Hematopoietic multipotent progenitor cell treated with erythropoietin and hydrocortisone succinate and interleukin-3 and kit ligand, for 4 days (in vitro differentiated cells): ENCODE measurements around the gene MCCD1.
A peak's percentile ranks its signal among the peaks of the same experiment; 100 is the strongest.

Source experiments
- DNase-seq: peaks from one replicate; pipeline ENCODE4 v3.0.0-alpha.2; 2015

The MCCD1 gene

DNA sequence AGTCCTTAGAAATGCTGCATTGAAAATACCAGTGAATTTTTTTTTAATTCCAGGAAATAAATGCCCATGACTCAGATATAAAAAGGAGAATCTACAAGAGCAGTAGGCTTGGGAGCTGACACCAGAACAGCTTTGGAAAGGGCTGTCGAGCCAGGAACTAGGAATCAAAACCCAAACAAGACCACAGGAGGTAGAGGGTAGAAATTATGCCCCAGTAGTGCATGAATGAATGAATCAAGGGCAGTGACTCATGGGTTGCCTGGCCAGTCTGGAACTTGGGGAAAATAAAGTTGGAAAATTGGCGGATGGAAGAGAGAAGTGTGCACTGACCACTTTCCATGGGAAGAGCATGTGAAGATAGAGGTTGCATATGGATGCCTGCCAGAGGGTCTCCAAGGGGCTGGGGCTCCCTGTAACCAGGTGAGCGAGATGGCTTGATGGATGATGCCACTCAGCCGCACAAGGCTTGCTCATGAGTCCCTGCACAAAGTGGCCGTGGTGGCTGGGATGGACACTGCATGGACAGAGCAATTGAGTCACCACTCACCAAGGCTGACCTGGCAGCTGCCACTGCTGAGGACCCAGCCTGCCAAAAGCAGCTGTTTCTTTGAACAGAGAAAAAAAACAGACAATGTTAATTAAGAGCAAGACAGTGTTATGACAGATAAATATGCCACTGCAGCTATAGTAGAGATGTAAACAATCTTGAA is 15.2 kb upstream of the MCCD1 start:
- no peak for DNase-seq

DNA sequence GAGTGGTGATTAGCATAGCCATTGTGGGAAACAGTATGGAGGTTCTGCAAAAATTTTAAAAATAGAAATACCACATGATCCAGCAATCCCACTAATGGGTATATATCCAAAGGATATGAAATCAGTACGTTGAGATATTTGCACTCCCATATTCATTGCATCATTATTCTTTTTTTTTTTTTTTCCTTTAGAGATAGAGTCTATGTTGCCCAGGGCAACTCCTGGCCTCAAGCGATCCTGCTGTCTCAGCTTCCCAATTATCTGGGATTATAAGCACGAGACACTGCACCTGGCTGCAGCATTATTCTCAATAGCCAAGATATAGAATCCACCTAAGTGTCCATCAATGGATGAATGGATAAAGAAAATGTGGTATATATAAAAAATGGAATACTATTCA is 6.9 kb upstream of the MCCD1 start:
- DNase-seq = no peak

DNA sequence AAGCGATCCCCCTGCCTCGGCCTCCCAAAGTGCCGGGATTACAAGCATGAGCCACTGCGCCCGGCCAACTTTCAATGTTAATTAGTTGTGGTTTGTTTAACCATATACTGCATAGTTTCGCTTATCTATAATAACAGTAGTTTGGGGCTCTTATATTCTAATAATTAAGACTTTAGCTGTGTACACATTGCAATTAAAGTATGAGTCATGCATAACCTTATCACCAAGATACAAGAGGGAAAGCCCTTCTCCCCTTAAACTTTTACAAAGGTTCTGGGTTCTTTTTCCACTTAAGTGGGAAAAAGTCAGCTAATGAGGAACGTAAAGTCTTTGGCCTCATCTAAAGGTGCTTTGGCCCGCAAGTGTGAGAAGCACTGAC is 3.2 kb upstream of the MCCD1 start:
- DNase-seq = peak; percentile 73

DNA sequence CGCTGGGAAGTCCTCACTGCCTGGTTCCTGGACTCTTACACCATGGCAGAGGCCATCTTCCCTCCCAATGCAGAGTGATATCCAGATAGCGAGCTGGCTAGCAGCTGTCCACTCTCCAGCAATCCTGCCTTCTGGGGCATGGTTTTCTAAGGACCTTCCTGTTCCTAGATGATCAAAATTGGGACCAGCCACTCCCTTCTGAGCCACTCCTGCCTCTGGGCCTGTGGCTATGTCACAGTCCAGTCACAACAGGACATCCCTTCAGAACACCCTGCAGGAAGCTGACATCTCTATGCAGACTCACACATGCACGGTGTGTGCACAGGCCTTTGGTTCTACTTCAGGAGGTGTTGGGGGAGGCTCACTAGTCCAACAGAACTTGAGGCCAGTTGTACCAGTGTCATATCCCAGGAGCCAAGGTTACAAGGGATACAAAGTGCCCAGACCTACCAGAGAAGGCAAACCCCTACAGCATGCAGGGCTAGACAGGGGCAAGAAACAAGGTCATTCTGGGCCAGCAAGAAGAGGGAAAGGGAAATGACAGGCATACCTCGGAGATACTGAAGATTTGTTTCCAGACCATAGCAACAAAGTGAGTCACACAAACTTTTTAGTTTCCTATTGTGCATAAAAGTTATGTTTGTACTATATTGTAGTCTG is 2.7 kb upstream of the MCCD1 start:
- peak; percentile 18 for DNase-seq

DNA sequence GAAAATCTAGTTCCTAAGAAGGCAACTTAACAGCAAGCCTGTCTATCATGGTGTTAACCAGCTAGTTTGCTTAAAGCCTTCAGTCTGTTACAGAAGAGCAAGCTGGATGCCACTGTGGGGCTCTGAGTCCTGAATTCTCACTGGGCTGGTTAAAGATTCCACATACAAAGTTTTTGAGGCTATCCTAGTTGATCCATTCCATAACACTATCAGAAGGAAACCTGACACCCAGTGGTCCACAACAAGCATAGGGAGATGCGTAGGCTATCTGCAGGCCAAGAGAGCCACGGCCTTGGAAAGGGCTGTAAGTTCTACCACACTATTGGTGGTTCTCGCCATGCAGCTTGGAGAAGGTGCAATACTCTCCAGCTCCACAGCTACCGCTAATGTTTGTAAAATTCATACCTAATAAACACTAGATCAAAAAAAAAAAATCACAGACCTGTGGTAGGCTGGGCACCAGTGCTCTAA is 420 bp upstream of the MCCD1 start:
- DNase-seq = peak; percentile 39

DNA sequence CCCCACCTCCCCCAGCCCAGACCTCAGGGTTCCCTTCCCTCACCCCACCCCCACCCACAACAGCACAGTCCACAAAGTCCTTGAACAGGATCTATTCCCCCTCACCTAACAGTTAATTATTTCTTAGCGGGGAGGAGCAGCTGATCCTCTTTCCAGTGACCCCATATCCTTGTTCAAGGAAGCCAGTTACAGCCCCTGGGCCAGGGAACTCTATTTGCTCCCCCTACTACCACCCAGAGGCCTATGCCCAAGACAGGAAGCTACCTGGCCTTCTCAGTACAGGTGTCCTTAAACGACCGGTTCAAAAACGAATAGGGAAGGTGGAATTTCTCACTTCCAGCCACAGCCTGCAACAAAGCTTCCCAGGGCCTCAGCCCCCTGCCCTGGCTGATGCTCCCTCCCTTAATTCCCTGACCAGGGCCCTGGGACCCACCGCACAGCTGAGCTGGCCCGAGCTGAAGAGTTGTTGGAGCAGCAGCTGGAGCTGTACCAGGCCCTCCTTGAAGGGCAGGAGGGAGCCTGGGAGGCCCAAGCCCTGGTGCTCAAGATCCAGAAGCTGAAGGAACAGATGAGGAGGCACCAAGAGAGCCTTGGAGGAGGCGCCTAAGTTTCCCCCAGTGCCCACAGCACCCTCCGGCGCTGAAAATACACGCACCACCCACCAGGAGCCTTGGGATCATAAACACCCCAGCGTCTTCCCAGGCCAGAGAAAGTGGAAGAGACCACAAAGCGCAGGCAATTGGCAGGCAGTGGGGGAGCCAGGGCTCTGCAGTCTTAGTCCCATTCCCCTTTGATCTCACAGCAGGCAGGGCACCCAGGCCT is 778 bp downstream of the MCCD1 start:
- peak; percentile 18 for DNase-seq

DNA sequence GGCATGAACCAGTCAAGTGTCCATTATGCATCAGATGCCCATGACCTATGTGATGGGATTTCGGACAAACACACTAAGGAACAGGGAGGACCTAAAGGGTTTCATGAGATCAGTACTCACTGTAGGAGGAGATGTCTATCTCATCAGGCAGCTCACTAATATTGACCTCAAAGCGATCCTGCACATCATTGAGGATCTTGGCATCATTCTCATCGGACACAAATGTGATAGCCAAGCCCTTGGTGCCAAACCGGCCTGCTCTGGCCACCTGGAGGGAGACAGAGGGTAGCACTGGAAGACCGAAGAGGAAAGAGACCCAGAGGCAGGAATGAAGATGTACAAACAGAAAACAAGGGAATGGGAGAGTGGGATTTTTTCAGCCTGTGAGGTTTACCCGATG is 1.9 kb downstream of the MCCD1 start:
- no peak for DNase-seq

DNA sequence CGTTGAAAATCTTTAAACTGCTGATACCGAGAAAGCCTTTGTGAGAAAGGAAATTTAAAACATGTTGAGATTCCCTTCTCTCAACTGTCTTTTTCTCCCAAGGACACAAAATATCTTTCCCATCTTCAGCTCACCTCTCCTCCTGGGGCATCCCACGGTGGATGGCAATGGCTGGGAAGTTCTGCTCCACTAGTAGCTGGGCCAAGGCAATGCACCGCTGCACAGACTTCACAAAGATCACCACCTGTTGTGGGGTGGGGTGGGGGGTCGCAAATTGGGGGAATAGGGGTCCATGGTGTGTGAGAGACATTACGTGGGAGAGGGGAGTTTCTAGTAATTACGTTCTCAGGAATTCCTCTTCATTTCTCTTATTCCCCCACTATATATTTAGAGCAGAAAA is 2.4 kb downstream of the MCCD1 start:
- no peak for DNase-seq

DNA sequence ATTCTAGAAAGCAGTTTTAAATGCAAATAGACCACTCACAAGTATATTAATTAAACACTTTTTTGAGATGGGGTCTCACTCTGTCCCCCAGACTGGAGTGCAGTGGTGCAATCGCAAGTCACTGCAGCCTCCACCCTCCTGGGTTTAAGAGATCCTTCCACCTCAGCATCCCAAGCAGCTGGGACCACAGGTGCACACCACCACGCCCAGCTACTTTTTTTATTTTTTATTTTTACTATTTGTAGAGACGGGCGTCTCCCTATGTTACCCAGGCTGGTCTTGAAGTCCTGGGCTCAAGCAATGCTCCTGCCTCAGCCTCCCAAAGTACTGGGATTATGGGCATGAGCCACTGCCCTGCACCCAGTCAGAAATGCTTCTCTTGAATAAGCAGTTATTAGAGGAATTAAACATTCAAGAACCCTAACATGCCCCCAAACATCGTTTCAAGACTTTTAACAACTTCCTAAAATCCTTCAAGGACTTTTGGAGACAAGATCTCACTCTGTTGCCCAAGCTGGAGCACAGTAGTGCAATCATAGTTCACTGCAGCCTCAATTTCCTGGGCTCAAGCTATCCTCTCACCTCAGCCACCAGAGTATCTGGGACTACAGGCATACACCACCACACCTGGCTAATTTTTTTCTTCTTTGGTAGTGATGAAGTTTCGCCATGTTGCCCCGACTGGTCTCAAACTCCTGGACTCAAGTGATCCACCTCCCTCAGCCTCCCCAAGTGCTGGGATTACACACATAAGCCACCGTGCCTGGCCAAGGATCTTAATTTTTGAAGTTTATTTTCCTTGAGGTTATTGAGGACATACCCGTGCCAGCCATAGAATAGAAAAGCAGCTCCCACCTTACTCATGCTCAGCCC is 3.2 kb downstream of the MCCD1 start:
- no peak for DNase-seq

DNA sequence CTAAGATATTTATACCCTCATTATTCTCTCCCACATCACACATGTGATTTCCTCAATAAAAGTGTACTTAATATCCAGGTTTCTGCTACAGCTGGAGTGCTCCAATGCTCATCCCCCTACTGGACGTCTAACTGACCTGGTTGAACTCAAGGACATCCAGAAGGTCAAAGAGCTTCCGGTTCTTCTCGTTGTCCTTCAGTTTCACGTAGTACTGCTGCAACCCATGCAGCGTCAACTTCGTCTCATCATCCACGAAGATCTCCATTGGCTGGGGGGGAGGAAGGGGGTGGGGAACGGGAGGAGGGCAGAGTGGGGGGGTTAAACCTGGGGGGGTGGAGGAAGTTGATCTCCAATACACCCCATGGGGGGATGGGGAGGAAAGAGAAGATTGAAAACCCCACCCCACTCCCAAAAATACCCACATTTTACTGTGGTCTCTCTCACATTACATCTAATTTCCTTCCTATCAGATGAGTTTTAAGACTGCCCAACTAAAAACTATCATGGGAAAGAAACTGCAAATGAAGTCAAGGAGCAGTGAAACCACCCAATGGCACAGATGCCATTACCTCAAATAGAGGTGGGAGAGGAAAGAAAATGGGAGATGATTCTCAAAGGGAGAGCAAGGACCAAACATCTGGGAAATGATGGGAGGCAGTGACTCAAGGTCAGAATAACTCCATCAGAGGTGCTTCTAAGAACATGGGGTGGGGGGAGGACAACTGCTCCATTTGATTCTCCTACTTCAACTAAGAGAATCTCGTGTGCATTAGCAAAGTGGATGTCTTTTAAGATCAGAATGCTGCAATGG is 4.1 kb downstream of the MCCD1 start:
- no peak for DNase-seq

DNA sequence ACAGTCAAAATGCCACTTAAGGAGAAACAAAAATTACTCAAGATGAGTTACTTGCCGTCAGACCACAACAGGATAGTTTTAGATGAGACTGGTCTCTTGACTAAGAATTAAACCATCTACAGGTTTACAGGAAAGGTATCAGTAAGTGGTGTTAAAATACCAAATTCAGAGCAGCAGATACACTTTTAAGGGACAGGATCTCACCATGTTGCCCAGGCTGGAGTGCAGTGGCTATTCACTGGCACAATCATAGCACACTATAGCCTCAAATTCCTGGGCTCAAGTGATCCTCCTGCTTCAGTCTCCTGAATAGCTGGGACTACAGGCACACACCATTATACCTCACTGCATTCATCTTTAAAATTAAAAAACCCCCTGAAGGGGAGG is 4.7 kb downstream of the MCCD1 start:
- no peak for DNase-seq

DNA sequence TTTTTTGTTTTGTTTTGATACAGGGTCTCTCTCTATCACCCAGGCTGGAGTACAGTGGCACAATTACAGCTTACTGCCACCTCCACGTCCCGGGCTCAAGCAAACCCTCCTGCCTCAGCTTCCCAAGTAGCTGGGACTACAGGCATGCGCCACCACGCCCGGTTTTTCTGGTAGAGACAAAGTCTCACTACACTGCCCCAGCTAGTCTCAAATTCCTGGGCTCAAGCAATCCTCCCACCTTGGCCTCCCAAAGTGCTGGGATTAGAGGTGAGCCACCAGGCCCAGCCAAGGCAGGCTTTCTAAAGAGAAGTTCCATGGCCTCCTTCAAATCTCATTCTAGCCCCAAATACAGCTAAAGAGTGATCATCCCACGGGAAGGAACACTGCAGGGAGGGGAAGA is 5.2 kb downstream of the MCCD1 start:
- no peak for DNase-seq

DNA sequence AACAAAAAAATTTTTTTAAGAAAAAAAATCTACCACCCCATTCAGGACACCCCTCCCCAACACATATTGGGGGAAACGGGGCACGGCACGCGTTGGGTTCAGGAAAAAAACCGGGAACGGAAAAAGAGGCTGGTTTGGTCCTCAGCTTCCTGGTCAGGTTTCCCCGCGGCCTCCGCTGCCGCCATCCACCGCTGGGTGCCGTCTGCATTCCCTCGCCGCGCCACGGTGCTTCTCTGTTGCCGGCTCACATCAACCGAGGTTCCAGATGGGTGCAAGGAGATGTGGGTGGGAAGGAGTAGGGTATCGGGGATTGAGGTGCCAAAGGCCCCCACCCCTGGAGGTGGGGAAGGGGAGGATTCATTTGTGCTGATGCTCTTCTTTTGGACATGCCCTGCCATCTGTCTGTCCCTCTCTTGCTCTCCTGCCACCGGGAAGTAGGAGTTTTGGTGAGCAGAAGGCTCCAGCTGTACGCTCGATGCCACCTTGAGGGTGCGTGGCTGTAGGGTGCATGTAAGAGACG is 5.8 kb downstream of the MCCD1 start:
- DNase-seq = no peak

DNA sequence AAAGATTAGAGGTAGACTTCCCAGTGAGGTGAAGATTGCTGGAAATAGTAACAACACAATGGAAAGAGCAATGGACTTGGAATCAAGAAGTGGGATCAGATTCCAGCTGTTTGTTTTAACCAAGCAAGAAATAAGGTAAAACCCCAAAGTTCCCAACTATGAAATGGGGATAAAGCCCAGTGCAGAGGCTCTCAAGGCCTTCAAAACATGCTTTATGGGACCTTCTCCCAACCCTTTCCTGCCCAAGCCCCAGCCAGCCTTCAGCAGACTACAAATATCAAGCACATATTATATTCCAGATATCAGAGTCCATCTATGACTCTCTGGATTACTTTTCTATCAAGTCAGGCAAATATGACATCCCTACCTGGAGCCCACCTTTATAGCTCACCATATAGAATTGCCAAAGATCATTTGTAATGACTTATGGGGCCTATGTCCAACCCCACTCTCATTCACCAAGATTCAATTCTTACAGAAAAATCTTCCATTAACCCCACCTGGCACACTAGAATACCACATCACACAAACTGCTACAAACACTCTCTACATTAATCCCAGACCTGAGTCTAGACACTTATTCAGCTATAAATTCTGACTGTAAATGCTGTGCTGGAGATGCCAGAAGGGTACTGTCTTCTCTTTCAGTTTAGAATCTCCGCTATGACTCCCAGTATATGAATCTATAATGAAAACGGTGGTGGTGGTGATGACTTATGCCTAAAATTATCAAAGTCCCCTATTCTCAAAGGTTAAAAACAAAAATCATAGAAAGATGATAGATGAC is 7.0 kb downstream of the MCCD1 start:
- DNase-seq = no peak

DNA sequence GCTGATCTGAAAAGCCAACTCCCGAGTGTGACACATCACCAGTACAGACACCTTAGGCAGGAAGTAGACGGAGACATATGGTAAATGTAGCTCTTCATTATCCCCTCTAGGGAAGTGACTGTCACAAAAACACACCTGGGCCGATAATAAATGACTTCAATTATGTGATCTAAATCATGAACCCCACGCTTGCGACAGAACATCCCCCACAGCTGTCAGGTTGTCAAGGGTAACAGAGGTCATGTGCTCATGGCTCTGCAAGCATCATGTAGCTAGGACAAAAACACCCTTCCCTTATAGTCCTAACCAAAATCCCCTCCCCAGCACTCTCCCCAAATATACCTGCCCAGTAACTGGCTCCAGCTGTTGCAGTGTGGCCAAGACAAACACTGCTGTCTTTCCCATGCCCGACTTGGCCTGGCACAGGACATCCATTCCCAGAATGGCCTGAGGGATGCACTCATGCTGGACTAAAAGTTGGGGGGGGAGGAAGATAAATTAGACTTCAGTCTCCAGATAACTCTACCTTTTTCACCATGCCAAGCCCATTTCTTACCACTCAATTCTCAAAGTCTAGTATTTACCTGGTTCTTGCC is 10.1 kb downstream of the MCCD1 start:
- DNase-seq = no peak

DNA sequence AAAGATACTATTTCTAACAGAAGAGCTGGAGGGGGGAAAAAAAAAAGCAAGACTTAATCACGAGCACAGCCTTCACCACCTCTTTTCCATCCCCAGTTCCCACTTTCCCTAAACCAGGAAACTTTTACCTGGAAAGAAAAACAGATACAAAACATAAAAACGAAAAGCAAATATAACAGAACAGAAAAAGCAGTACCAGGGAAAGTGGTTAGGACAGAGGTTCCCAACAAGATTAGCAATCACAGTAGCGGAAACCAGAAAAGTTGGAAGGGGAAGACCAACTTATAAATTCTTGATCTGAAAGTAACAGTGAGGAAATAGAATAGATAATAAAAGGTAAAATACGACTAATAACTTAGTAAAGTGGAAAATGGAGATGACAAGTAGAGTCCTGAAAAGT is 11.9 kb downstream of the MCCD1 start:
- DNase-seq = no peak

DNA sequence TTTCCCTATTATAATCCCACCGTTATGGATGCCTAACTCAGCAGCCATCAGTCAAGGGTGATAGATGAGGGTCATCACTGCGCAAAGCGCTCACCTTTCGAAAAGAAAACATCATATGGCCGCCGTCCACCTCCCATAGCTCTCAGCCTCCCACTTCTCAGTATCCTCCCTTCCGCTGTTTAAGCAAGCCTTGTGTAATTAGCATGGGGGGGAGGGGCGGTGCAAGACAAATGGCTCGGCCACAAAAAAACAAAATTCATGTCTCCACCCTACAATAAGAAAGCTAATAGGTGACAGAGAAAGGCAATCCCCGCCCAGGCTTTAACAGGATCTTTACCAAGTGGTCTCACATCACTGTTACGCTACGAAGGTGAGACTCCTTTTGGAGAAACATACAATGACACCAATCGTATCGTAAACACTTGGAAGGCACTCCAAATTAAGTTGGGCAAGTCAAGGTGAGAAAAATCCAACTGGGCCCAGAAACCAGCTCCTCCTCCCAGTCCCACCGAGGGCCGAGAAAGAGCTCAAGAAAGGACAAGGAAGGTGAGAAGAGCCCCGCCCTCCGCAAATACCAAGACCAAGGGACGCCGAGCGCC is 12.4 kb downstream of the MCCD1 start:
- peak; percentile 92 for DNase-seq

DNA sequence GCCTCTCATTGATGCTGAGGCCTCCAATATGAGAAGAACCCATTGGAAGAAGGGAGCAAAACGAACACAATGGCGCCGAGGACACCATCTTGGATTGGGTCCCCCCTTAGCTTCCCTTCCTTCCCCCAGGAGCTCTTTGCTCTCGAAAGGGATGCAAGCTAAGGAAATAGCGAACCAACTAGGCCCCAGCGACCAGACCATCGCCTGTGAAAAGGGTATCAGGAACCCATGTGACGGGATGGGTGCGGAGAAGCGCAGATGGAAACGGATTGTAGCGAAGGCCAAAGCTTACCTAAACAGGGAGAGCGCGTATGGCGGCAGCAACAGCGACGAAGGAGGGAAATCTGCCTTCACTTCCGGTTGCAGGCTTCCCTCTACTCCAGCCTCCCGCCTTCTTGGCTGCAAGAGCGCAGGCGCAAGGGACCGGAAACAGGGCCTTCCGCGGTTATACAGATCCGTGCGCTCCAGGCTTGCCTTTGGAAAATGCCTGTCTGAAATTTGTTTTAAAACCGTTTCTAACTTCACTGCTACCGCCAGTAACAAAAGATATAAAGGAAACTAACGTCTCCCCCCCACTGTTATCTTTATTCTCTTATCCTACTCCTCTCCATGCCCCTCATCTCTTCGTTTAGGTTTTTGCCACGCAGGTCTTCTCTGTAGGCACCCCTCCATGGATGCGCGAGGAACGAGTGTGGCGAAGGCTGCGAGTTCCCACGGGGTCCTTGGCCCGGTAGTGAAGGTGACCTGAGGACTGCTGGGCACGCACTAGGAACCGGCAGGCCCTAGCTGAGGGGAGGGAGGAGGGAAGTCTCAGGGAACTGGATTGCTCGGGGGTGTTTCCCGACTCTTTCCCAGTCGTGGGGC is 13.1 kb downstream of the MCCD1 start, which contains the start of gene DDX39B:
TSS of gene DDX39B (minus strand) at position 346 of the 864 bp plus-strand sequence. CDS start 1,471 bp downstream, outside the sequence.
- DNase-seq = peak; percentile 99

DNA sequence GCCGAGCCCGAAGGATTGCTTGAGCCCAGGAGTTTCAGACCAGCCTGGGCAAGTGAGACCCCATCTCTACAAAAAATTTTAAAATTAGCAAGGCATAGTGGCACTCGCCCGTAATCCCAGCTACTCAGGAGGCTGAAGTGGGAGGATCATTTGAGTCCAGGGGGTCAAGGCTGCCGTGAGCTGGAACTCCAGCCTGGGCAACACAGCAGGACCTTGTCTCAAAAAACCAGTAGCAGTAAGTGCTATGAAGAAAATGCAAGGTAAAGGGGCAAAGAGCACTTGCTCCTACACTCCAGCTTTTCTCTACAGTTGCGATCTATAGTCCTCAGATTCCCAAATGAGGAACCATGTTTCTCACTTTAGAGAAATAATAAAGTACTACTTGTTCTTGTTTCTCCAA is 14.9 kb downstream of the MCCD1 start:
- DNase-seq = no peak
